ENCODE measurements around the gene CDC42. TPM values are rescaled to one million over a fixed set of nuclear protein-coding genes. Genes with fewer than 3 reads are reported as not detected.

CDC42 gene
- total RNA-seq, 2 donors from 2014 or later, result 39.9 to 72.1 TPM

DNA sequence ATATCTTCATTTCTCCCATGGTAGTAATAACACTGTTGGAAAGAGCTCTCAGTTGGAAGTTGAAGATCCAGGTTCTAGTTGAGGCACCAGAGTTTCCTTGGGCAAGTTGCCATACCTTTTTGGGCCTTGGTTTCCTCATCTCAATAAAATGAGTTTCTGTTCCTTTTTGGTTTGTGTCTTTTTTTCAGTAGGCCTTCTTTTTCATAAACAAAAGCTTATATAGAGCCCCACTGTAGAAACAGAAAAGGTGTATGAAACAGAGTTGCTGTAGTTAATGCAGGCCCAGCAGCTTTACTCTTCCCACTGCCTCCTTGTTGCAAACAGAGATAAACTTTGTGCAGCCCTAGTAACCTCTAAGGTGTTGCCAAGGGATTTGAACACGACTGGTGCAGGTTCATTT lies 48.7 kb downstream of the CDC42 start:
- no peaks in the 10 kb centered on the region for H3K27me3 ChIP-seq
- DNase-seq (no peak), ATAC-seq (no peak)
- no peak for TF ChIP-seq CTCF (IDR thresholded peaks at IDR 0.05)
- intact Hi-C loops (cut with DNase I), result loop anchor here (10.0 kb wide), 1 partner anchor 544 kb away; the partner anchor contains the start of gene C1QC
- H3K9me3 ChIP-seq, result no peaks in the 10 kb centered on the region
- no peak overlapping the region for H3K4me3 ChIP-seq
- WGBS, 2 donors, result 29 to 35% methylated on average over 1 of the region's 1 CpG
- no peak overlapping the region for H3K27ac ChIP-seq
- H3K4me1 ChIP-seq, result no peaks in the 10 kb centered on the region
- peaks cover 0 to 8% of the 10 kb centered on the region in 2 donors for H3K36me3 ChIP-seq (replicated peaks in 1 of 2; ENCODE audit: insufficient read depth in 1 of 2, low read depth in 2 of 2)

DNA sequence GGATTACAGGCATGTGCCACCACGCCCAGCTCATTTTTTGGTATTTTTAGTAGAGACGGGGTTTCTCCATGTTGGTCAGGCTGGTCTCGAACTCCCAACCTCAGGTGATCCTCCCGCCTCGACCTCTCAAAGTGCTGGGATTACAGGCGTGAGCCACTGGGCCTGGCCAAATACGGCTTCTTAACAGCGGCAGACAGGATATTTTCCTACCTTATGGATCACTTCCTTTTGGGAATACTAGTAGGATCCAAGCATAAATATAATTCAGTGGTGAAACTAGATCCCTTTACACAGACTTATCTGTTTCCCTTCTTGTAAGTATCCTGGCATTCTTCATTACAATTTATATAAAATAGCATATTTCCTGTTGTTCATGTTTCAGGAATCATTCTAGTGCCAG lies 49.5 kb downstream of the CDC42 start:
- intact Hi-C loops (cut with DNase I), result loop anchor here (10.0 kb wide), 1 partner anchor 543 kb away; the partner anchor contains the start of gene C1QC
- WGBS, 2 donors, result 87 to 94% methylated on average over 8 of the region's 8 CpGs
- TF ChIP-seq CTCF (IDR thresholded peaks at IDR 0.05) (no peak), POLR2A (IDR thresholded peaks at IDR 0.05) (no peak)
- no peak overlapping the region for H3K4me3 ChIP-seq
- H3K4me1 ChIP-seq, result no peaks in the 10 kb centered on the region
- no peaks in the 10 kb centered on the region for H3K9me3 ChIP-seq
- ATAC-seq, result no peak
- no peaks in the 10 kb centered on the region for H3K27me3 ChIP-seq
- H3K36me3 ChIP-seq (replicated peaks in 1 of 2; ENCODE audit: insufficient read depth in 1 of 2, low read depth in 2 of 2), result peaks cover 0 to 2% of the 10 kb centered on the region in 2 donors
- H3K27ac ChIP-seq, result no peak overlapping the region
- no peak for DNase-seq

DNA sequence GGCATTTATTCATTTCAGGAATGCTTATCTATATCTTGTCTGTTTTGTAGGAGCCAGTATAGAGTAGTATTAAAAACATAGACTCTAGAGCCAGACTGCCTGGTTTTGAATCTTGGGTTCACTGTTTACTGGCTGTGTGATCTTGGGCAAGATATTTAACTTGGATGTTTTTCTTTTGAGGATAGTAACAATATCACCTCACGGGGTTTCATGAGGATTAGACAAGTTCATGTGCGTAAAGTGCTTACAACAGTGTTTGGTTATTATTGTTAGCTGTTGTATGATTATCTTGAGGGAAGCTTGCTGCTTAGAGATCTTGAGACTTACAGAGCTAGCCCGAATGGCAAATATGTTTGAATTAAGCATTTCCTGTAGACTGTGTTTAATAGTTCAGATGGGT lies 50.2 kb downstream of the CDC42 start:
- ATAC-seq, result no peak
- TF ChIP-seq CTCF (IDR thresholded peaks at IDR 0.05) (no peak), POLR2A (IDR thresholded peaks at IDR 0.05) (no peak)
- Histone ChIP-seq H3K9me3 (no peaks in the 10 kb centered on the region), H3K27me3 (no peaks in the 10 kb centered on the region), H3K4me1 (no peaks in the 10 kb centered on the region), H3K27ac (no peak overlapping the region), H3K4me3 (no peak overlapping the region), H3K36me3 (replicated peaks in 1 of 2; ENCODE audit: insufficient read depth in 1 of 2, low read depth in 2 of 2) (peaks cover 0 to 2% of the 10 kb centered on the region in 2 donors)
- WGBS, 2 donors, result 42 to 74% methylated on average over 3 of the region's 3 CpGs
- intact Hi-C loops (cut with DNase I), result loop anchor here (10.0 kb wide), 1 partner anchor 542 kb away; the partner anchor contains the start of gene C1QC
- no peak for DNase-seq

GRCh38 chr1:22104094-22104493 lies 51.6 kb downstream of the CDC42 start:
- 88 to 90% methylated on average over 6 of the region's 6 CpGs for WGBS, 2 donors
- no peaks in the 10 kb centered on the region for H3K36me3 ChIP-seq (replicated peaks in 1 of 2; ENCODE audit: insufficient read depth in 1 of 2, low read depth in 2 of 2)
- H3K9me3 ChIP-seq, result no peaks in the 10 kb centered on the region
- TF ChIP-seq POLR2A (IDR thresholded peaks at IDR 0.05) (no peak), CTCF (IDR thresholded peaks at IDR 0.05) (no peak)
- H3K27me3 ChIP-seq, result no peaks in the 10 kb centered on the region
- ATAC-seq (no peak), DNase-seq (no peak)
- intact Hi-C loops (cut with DNase I), result loop anchor here (10.0 kb wide), 1 partner anchor 541 kb away; the partner anchor contains the start of gene C1QC
- no peaks in the 10 kb centered on the region for H3K4me1 ChIP-seq
- H3K27ac ChIP-seq, result no peak overlapping the region
- H3K4me3 ChIP-seq, result no peak overlapping the region

DNA sequence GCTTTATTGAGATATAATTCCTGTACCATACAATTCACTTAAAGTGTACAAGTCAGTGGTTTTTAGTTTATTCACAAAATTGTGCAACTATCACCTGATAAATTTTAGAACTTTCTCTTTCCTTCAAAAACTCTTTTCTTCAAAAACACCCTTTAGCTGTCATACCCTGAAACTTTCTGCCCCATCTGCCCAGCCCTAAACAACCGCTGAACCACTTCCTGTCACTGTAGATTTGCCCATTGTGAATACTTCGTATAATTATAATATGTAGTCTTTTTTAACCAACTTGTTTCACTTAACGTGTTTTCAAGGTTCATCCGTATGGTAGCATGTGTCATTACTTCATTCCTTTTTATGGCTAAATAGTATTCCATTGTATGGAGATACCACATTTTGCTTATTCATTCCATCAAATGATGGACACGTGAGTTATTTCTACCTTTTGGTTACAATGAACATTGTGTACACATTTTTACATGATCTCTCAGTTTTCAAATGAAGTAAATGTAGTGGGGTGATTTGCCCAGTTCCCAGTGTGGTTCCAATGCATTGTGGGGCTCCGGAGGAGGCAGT lies 52.4 kb downstream of the CDC42 start:
- intact Hi-C loops (cut with DNase I), result loop anchor here (10.0 kb wide), 1 partner anchor 540 kb away; the partner anchor contains the start of gene C1QC
- H3K27ac ChIP-seq, result no peak overlapping the region
- DNase-seq, result no peak
- H3K4me3 ChIP-seq, result no peak overlapping the region
- 84 to 93% methylated on average over 6 of the region's 6 CpGs for WGBS, 2 donors
- TF ChIP-seq POLR2A (IDR thresholded peaks at IDR 0.05) (no peak), CTCF (IDR thresholded peaks at IDR 0.05) (no peak)
- H3K4me1 ChIP-seq, result no peaks in the 10 kb centered on the region
- no peak for ATAC-seq
- no peaks in the 10 kb centered on the region for H3K27me3 ChIP-seq
- H3K36me3 ChIP-seq (replicated peaks in 1 of 2; ENCODE audit: insufficient read depth in 1 of 2, low read depth in 2 of 2), result no peaks in the 10 kb centered on the region
- no peaks in the 10 kb centered on the region for H3K9me3 ChIP-seq
